ENCODE results near the gene CRHR1. TPM values are rescaled to one million over a fixed set of nuclear protein-coding genes. Genes with fewer than 3 reads are reported as not detected.
A peak's percentile ranks its signal among the peaks of the same experiment; 100 is the strongest.

The CRHR1 gene
- total RNA-seq, 1 donor from 2014 or later: not detected

- Mint-ChIP-seq H3K4me1 (ENCODE audit: unreplicated experiment) (no peaks in the 10 kb centered on the region), H3K27me3 (ENCODE audit: unreplicated experiment) (peaks cover 5% of the 10 kb centered on the region), H3K4me3 (ENCODE audit: unreplicated experiment) (no peak overlapping the region), H3K27ac (ENCODE audit: unreplicated experiment) (no peak overlapping the region), H3K9me3 (ENCODE audit: unreplicated experiment) (no peaks in the 10 kb centered on the region), H3K36me3 (ENCODE audit: low read depth, unreplicated experiment) (no peaks in the 10 kb centered on the region)
- no peak for DNase-seq (ENCODE audit: low spot score)
- no peak for TF ChIP-seq CTCF (IDR thresholded peaks at IDR 0.05; ENCODE audit: unreplicated experiment)
These were observed 17.3 kb downstream of the CRHR1 start for GRCh38 chr17:45801421-45801820.

- no peaks in the 10 kb centered on the region for H3K9me3 Mint-ChIP-seq (ENCODE audit: unreplicated experiment)
- H3K4me1 Mint-ChIP-seq (ENCODE audit: unreplicated experiment): no peaks in the 10 kb centered on the region
- TF ChIP-seq CTCF (IDR thresholded peaks at IDR 0.05; ENCODE audit: unreplicated experiment): no peak
- DNase-seq (ENCODE audit: low spot score): no peak
- H3K4me3 Mint-ChIP-seq (ENCODE audit: unreplicated experiment): no peak overlapping the region
- peaks cover 3% of the 10 kb centered on the region for H3K27me3 Mint-ChIP-seq (ENCODE audit: unreplicated experiment)
- H3K27ac Mint-ChIP-seq (ENCODE audit: unreplicated experiment): no peak overlapping the region
- no peaks in the 10 kb centered on the region for H3K36me3 Mint-ChIP-seq (ENCODE audit: low read depth, unreplicated experiment)
These were observed 24.7 kb downstream of the CRHR1 start for GRCh38 chr17:45808845-45809244.

GRCh38 chr17:45809499-45809898 is 25.4 kb downstream of the CRHR1 start:
- no peaks in the 10 kb centered on the region for H3K9me3 Mint-ChIP-seq (ENCODE audit: unreplicated experiment)
- no peak for TF ChIP-seq CTCF (IDR thresholded peaks at IDR 0.05; ENCODE audit: unreplicated experiment)
- H3K27ac Mint-ChIP-seq (ENCODE audit: unreplicated experiment): no peak overlapping the region
- no peak overlapping the region for H3K4me3 Mint-ChIP-seq (ENCODE audit: unreplicated experiment)
- no peaks in the 10 kb centered on the region for H3K36me3 Mint-ChIP-seq (ENCODE audit: low read depth, unreplicated experiment)
- no peaks in the 10 kb centered on the region for H3K4me1 Mint-ChIP-seq (ENCODE audit: unreplicated experiment)
- no peak for DNase-seq (ENCODE audit: low spot score)
- peaks cover 3% of the 10 kb centered on the region for H3K27me3 Mint-ChIP-seq (ENCODE audit: unreplicated experiment)

- Mint-ChIP-seq H3K36me3 (ENCODE audit: low read depth, unreplicated experiment) (no peaks in the 10 kb centered on the region), H3K4me3 (ENCODE audit: unreplicated experiment) (no peak overlapping the region), H3K9me3 (ENCODE audit: unreplicated experiment) (no peaks in the 10 kb centered on the region), H3K4me1 (ENCODE audit: unreplicated experiment) (no peaks in the 10 kb centered on the region), H3K27me3 (ENCODE audit: unreplicated experiment) (no peaks in the 10 kb centered on the region), H3K27ac (ENCODE audit: unreplicated experiment) (no peak overlapping the region)
- DNase-seq (ENCODE audit: low spot score): no peak
- TF ChIP-seq CTCF (IDR thresholded peaks at IDR 0.05; ENCODE audit: unreplicated experiment): no peak
These were observed 28.0 kb downstream of the CRHR1 start for GRCh38 chr17:45812102-45812501.

GRCh38 chr17:45813048-45813725 is 29.1 kb downstream of the CRHR1 start:
- Mint-ChIP-seq H3K27me3 (ENCODE audit: unreplicated experiment) (no peaks in the 10 kb centered on the region), H3K36me3 (ENCODE audit: low read depth, unreplicated experiment) (no peaks in the 10 kb centered on the region), H3K27ac (ENCODE audit: unreplicated experiment) (no peak overlapping the region), H3K4me3 (ENCODE audit: unreplicated experiment) (no peak overlapping the region), H3K4me1 (ENCODE audit: unreplicated experiment) (no peaks in the 10 kb centered on the region), H3K9me3 (ENCODE audit: unreplicated experiment) (no peaks in the 10 kb centered on the region)
- TF ChIP-seq CTCF (IDR thresholded peaks at IDR 0.05; ENCODE audit: unreplicated experiment): peak; percentile 49
- peak; percentile 73 for DNase-seq (ENCODE audit: low spot score)
